Ramos (cell line): ENCODE results near the gene CD40.
"Not testable (repeated sequence)": the region's sequence is repeated elsewhere in the genome, so short reads cannot be mapped to it uniquely, and the experiment has no call there.

Experiments used
- in situ Hi-C: fragments of 300-500 bp; cut with MboI; formaldehyde crosslinking; loops from one replicate; pipeline ENCODE4 v1.14.3; 2022; ENCODE audit warnings: low sequenced_read_pairs; ENCODE audit not compliant: unreplicated experiment

The CD40 gene

DNA sequence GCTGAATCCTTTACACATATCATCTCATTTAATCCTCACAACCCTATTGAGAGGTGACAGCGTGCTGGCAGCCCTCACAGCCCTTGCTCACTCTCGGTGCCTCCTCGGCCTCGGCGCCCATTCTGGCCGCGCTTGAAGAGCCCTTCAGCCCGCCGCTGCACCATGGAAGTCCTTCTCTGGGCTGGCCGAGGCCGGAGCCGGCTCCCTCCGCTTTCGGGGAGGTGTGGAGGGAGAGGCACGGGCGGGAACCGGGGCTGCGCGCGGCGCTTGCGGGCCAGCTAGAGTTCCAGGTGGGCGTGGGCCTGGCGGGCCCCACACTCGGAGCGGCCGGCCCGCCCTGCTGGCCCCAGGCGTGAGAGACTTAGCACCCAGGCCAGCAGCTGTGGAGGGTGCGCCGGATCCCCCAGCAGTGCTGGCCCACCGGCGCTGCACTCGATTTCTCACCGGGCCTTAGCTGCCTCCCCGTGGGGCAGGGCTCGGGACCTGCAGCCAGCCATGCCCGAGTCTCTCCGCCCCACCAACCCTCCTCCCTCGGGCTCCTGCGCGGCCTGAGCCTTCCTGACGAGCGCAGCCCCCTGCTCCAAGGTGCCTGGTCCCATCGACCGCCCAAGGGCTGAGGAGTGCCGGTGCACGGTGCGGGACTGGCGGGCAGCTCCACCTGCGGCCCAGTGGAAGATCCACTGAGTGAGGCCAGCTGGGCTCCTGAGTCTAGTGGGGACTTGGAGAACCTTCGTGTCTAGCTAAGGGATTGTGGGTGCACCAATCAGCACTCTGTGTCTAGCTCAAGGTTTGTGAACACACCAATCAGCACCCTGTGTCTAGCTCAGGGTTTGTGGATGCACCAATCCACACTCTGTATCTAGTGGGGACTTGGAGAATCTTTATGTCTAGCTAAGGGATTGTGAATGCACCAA is 26.2 kb upstream of the CD40 start:
- in situ Hi-C loops = not testable (repeated sequence)

DNA sequence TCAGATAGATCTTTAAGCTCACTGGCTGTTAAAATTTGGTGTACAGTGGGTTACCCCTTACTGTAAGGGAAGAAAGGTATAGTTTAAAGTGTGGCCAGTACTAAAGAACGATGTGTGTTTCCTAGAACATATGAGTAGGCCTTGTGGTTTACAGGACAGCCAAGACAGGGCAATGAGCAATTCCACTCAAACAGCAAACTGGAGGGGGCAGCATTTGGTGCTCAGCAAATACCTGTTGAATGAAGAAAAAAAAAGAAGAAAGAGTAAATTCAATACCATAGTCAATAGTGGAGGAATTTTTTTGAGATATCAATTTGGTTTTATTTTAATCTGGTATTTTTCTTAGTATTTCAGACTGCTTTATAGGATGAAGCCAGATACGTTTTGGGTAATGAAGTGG is 24.6 kb upstream of the CD40 start:
- in situ Hi-C loops = no loop called here

DNA sequence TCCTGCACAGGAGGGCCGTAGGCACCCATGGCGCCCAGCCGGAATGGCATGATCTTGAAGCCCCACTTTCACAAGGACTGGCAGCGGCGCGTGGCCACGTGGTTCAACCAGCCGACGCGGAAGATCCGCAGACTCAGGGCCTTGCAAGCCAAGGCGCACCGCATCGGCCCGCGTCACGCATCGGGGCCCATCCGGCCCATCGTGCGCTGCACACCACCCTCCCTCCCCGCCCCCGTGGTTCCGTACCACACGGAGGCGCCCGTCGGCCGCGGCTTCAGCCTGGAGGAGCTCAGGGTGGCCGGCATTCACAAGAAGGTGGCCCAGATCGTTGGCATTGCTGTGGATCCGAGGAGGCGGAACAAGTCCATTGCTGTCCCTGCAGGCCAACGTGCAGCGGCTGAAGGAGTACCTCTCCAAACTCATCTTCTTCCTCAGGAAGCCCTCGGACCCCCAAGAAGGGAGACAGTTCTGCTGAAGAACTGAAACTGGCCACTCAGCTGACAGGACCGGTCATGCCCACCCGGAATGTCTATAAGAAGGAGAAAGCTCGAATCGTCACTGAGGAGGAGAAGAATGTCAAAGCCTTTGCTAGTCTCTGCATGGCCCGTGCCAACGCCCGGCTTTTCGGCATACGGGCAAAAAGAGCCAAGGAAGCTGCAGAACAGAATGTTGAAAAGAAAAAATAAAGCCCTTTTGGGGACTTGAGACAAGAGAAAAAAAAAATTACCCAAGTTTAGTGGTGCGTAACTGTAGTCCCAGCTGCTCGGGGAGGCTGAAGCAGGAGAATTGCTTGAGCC is 18.4 kb upstream of the CD40 start:
- in situ Hi-C loops = no loop called here

DNA sequence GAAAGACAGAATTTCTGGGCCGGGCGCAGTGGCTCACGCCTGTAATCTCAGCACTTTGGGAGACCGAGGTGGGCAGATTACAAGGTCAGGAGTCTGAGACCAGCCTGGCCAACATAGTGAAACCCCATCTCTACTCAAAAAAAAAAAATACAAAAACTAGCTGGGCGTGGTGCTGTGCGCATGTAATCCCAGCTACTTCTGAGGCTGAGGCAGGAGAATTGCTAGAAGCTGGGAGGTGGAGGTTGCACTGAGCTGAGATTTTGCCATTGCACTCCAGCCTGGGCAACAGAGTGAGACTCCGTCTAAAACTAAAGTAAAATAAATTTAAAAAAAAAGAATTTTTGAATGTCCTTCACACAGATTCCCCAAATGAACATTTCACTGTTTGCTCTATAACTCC is 17.7 kb upstream of the CD40 start:
- in situ Hi-C loops = not testable (repeated sequence)

DNA sequence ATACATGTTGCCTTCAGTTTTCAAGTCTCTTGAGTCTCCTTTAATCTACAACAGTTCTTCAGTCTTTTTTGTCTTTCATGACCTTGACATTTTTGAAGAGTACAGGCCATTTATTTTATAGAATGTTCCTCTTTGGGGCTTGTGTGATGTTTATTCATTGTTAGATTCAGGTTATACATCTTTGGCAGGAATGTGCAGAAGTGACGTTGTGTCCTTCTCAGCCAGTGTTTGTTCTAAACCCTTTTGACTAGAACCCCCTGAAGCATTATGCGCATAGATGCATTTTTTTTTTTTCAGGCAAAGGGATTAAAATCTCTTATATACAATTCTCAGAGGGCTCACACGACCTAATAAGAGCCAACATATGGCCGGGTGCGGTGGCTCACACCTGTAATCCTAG is 17.1 kb upstream of the CD40 start:
- in situ Hi-C loops = no loop called here

DNA sequence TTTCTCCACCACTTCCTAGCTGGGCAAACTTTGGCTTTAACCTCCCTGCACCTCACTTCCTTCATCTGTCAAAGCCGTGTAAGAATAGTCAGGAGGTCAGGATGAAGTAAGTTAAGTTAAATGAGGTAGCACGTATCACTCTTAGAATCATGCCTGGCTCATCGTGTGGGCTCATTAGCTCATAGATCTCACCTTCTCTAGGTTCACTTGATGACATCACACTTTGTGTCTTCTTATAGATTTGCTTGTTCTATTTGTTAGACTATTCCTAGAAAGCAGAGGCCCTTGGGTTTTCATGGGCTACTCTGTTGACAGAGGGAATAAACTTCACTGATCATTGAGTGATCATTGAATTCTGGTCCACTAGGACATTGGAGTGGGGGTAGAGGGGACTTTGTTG is 16.2 kb upstream of the CD40 start:
- in situ Hi-C loops = no loop called here

DNA sequence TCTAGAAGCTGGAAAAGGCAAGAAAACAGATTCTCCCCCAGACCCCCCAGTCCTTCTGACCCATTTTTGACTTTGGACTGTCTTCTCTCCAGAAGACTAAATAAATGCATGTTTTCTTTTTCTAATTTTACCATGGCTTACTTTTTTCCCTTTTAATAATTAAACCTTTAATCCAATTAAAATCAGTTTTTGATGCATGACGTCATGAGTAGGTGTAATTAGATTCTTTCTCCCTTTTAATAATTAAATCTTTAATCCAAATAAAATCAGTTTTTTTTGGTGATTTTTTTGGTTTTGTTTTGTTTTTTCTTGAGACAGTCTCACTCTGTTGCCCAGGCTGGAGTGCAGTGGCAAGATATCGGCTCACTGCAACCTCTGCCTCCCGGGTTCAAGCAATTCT is 15.2 kb upstream of the CD40 start:
- in situ Hi-C loops = no loop called here

DNA sequence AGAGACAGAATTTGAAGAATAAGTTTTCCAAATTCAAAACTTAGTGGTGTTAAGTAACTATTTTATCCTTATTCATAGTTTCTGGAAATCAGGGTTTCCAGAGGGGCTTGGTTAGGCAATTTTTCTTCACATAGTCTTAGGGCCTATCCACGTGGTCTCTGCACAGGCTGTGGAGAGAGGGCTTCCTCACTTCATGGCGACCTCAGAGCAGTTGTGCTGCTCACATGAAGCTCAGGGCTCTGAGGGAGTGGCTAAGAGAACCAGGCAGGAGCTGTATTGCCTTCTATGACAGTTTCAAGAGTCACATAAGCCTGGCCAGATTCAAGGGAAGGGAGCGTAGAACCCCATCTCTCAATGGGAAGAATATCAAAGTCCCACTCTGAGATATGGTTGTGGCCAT is 13.9 kb upstream of the CD40 start:
- in situ Hi-C loops = no loop called here

DNA sequence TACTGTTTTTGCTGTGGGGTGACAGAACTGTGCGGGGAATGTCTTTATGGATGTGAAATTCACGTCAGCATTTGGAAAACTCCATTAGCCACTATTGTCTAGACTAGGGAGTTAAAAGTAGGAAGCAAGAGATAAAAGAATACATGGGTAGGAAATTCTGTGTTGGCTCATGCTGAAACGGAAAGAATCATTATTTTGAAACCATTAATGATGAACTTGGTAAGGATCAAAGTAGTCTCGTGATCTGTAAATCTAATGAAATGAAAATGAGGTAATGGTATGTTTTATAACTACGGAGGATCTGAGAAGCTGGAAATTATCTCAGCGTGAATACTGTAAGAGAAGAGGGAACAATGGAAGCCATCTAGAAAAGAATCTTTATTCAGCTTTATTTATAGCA is 11.1 kb upstream of the CD40 start:
- in situ Hi-C loops = no loop called here

DNA sequence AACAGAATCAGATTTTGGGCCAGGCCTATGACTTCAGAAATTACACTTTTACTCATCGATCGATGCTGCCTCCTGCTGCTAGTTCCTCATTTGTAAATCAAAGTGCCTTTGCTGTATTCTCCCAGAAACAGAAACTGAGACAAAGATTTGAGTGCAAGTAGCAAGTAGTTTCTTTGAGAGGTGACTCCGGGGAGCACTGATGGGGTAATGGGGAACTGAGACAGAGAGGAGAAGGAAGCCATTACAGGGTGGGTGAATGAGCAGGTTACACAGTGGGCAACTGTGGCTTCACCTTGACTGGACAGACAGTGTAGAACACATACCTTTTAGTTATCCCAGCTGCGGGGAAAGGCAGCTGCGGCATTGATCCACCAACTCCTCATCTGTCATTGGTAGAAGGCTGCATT is 9.7 kb upstream of the CD40 start:
- in situ Hi-C loops = no loop called here

DNA sequence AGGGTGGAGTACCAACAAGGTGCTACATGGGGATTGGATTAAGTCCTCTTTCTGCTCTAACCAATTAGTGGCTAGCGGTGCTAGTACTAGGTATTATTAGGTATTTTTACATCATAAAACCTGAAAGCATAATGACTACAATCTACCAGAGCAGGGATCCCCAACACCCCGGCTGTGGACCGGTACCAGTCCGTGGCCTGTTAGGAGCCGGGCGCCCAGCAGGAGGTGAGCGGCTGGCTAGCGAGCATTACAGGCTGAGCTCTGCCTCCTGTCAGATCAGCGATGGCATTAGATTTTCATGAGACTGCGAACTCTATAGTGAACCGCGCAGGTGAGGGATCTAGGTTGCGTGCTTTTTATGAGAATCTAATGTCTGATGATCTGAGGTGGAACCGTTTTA is 9.1 kb upstream of the CD40 start:
- in situ Hi-C loops = no loop called here

DNA sequence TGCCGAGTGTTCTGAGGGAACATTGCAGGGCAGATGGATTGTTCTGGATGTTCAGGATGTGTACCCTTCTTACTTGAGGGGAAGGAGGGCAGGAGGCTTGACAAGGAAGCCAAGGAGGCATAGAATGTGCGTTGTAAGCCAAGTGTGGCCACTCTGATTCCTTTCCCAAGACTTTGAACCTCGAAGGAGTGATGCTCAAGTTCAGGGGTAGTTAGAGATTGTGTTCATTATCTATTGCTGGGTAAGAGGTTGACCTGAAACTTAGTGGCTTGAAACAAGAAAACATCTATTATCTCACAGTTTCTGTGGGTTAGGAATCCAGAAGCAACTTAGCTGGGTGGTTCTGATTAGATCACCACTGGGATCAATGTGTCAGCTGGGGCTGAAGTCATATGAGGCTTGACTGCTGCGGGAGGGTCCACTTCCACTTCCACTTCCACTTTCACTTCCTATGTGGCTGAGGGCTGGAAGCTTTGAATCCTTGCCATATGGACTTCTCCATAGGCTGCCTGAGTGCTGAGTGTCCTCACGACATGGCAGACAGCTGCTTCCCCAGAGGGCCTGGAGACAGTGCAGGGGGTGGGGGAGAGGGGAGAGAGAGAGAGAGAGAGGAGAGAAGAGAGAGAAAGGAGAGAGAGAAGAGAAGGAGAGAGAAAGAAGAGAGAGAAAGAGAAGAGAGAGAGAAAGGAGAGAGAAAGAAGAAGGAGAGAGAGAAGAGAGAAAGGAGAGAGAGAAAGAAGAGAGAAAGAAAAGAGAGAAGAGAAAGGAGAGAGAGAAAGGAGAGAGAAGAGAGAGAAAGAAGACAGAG is 6.9 kb upstream of the CD40 start:
- in situ Hi-C loops = no loop called here

DNA sequence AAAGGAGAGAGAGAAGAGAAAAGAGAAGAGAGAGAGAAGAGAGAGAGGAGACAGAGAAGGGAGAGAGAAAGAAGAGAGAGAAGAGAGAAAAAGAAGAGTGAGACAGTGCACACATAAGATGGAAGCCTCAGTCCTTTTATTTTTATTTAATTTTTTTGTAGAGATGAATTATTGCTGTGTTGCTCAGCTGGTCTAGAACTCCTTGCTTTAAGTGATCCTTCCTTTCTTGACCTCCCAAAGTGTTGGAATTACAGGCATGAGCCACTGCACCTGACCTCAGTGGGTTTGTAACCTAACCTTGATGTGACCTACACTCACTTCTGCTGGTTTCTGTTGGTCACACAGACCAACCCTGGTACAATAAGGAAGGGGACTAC is 6.3 kb upstream of the CD40 start:
- in situ Hi-C loops = no loop called here

DNA sequence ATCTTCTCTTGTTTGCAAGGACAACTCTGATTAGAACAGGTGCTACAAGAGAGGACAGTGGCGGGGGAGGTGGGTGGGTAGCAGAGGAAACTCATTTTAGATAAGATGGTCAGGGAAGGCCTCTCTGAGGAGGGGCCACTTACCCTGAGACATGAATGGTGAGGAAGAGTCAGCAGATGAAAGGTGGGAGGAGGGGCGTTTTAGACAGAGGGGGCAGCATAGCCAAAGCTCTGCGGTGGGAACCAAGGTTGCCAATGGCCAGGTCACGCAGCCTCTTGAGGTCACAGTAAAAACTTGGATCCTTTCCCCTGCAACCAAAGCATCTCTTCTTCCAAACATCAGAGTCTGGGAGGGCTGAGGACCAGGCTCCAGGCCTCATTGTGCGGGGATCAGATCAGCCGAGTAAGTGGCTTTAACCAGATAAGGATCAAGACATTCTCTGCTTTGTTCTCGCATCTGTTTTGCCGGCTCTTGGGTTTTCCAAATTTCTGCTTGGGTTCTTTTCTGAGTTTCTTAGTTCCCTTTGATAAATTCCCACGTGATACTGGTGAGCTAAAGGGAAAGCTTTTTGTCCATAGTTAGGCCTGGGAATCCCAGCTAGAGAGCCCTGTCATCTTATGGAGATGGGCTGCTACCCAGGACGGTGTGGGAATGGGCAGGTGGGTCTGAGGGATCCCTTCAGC is 5.5 kb upstream of the CD40 start:
- in situ Hi-C loops = no loop called here

DNA sequence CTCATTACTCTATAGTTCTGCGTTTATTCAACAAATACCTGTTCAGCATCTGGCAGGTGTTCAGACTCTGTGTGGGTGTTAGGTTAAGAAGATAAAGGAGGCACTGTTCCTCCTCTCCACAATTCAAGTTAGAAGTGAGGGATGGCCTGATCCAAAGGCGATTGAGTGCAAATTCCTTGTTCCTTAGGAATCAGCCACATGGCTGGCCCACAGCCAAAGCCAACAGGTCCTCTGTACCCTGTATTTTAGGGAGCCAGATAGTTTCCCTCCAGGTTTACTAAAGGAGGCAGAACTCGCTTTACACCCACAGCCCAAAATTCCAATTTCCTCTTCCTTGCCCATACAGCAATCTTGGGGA is 5.0 kb upstream of the CD40 start:
- in situ Hi-C loops = no loop called here

DNA sequence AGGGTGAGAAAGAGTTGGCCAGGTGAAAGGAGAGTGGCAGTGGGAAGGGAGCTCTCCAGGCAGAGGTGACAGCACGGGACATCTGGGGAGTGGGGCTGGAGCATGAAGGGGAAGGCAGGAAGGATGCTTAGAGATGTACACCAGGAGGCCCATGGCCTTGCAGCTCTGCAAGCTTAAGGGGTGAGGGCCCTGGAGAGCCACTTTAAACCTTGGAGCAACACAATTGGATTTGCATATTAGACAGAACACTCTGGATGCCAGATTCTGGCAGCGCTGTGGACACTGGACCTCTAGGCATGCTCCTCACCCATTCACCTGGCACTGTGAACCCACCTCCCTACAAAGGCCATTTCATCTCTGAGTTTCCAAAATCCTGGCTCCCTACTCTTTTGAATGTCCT is 3.7 kb upstream of the CD40 start:
- in situ Hi-C loops = no loop called here

DNA sequence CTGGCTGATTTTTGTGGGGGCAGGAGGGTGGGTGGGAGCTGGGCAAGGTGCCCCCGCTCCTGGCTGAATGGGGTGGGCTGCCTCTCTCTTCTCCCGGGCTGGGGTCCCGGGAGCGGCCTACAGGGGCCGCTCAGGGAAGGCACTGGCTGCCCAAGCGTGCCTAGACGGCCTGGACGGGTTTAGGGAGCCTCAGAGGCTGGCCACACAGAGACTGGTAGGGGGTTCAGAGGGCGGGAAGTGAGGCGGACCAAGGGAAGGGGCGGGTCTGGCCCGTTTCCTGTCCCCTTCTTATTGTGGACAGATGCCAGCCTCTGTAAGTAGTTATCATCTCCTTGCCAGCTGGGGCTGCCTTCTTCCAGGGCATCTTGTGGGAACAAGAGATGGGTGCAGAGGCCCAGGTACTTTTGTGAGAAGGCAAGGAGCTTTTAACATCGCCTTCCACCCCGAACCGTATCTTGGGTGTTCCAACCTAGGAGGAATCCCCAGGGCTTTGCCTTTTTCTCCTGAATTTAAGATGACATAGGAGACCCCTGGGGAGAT is 437 bp downstream of the CD40 start:
- in situ Hi-C loops = no loop called here

DNA sequence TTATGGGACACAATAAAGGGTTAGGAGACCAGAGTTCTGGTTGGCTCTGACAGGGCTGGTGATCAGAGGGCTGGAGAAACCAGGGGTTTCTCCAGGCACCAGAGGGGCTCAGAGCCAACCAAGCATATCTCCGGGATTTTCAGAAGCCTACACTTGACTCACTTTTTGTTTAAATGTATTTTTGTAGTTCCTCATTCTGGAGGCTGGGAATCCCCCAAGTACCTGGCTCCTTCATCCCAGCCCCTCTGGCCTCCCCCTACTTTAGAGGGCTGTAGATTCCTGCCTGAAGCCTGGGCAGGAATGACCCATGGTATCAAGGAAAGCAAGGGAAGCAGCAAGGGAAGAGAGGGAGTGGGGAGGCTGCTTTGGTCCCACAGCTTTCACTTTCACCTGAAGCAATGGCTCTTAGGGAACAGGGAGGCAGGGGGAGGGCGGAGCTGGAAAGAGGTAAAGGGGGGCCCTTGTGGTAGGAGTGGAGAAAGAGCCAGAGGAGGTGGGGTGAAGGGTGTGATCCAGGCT is 973 bp downstream of the CD40 start:
- in situ Hi-C loops = no loop called here

DNA sequence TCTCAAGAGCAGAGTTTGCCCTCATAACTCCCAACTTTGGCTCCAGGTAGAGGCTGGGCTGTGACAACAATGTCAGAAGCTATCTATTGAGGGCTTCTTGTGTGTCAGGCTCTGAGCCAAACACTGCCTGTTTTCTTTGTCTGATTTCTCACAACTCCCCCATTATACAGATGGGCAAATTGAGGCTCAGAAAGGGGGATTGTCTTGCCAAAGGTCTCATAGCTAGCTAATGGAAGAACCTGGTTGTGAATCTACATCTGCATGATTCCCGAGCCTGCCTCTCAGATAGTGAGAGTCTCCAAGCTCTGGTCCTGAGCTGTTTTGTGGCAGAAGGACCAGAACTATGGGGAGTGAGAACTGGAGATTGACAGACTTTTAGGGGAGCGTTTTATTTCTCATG is 1.4 kb downstream of the CD40 start:
- in situ Hi-C loops = no loop called here

DNA sequence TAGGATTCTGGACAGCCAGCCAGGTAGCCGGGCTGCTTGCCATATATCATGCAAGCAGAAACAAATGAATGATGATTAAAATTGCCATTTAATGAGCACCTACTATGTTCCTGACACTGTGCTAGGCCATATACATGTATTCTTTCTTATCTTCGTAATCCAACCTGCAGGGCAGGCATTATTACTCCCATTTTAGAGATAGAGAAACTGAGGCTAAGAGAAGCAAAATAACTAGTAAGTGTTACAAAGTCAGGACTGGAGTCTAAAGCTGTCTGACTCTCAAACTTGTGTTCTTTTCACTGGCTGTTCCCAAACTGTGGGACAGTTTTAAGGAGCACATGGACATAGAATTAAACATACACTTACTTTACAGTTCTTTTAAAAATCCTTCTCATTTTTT is 2.0 kb downstream of the CD40 start:
- in situ Hi-C loops = no loop called here
